ENCODE results near the gene ZER1.

DNA sequence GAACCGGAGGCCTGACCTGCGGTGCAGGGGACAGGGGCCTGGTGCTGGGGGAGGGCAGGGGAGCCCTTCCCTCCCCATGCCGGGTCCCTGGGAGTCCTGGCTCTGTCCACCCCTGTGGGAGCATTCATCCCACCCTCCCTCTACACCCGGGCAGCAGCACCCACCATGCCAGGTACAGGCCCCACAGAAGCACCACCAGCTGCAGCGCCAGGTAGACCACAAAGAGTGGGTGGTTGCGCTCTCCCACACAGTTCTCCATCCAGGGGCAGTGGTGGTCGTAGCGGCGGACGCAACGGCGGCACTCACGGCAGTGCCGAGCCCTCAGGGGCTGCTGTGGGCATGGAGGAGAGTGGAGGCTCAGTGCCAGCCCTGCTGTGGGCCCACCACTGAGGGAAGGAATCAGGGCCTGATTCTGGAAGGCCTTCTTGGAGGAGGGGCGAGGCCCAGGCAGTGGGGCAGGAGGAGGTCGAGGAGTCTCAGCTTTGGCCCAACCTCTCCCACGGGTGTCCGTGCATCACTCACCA is 50.2 kb downstream of the ZER1 start:
- TF ChIP-seq, protein P1, sequence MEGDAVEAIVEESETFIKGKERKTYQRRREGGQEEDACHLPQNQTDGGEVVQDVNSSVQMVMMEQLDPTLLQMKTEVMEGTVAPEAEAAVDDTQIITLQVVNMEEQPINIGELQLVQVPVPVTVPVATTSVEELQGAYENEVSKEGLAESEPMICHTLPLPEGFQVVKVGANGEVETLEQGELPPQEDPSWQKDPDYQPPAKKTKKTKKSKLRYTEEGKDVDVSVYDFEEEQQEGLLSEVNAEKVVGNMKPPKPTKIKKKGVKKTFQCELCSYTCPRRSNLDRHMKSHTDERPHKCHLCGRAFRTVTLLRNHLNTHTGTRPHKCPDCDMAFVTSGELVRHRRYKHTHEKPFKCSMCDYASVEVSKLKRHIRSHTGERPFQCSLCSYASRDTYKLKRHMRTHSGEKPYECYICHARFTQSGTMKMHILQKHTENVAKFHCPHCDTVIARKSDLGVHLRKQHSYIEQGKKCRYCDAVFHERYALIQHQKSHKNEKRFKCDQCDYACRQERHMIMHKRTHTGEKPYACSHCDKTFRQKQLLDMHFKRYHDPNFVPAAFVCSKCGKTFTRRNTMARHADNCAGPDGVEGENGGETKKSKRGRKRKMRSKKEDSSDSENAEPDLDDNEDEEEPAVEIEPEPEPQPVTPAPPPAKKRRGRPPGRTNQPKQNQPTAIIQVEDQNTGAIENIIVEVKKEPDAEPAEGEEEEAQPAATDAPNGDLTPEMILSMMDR (IDR thresholded peaks at IDR 0.05), result no peak
- no peak for TF ChIP-seq POLR2AphosphoS5 (IDR thresholded peaks at IDR 0.05)
- no peak for TF ChIP-seq POLR2A (IDR thresholded peaks at IDR 0.05)

Data from breast epithelium (tissue), 3 donors.